Lower leg skin (tissue), 4 donors: ENCODE data around the gene VSTM4. TPM values are rescaled to one million over a fixed set of nuclear protein-coding genes. Genes with fewer than 3 reads are reported as not detected.

Source experiments
- DNase-seq, 2 donors: peaks; one replicate each; pipeline ENCODE4 v3.0.0-alpha.2; 2019; ENCODE audit warnings: low spot score in 2 of 2
- H3K4me3 ChIP-seq: fragments of 200-600 bp; sonication (generic); 2 replicates; pipeline ENCODE4 v1.5.1; 2017; ENCODE audit warnings: mild to moderate bottlenecking, low read depth; ENCODE audit not compliant: poor library complexity, severe bottlenecking
- CTCF ChIP-seq, 3 donors: fragments of 450-650 bp; IDR thresholded peaks; one replicate each; pipeline ENCODE4 v1.5.1; 2016; ENCODE audit warnings: antibody characterized with exemption in 3 of 3, mild to moderate bottlenecking in 3 of 3, moderate library complexity in 2 of 3
- POLR2A ChIP-seq, 2 donors: fragments of 450-650 bp; IDR thresholded peaks; one replicate each; pipeline ENCODE4 v1.6.1; 2016 to 2017; ENCODE audit warnings: antibody characterized with exemption in 2 of 2, mild to moderate bottlenecking in 1 of 2, moderate library complexity in 1 of 2
- WGBS, 2 donors: methylation state at CpG; one replicate each; pipeline ENCODE4 v1.1.5; 2018; 5-methylcytosine and 5-hydroxymethylcytosine counted together
- intact Hi-C: fragments of 100-400 bp; cut with DNase I; formaldehyde crosslinking; loops from one replicate; pipeline ENCODE4 v1.15.0; 2023; ENCODE audit warnings: low total_unique reads
- microRNA-seq, 2 donors: library from miRNA; unstranded; fragments of <30 nt; microRNA quantifications; one replicate each; pipeline ENCODE4, GENCODE V29; 2016; ENCODE audit warnings: borderline replicate concordance in 2 of 2, borderline number of aligned reads in 1 of 2
- total RNA-seq, 4 donors: library from RNA; depleted of rRNA; stranded (reverse); fragments of >200 nt; gene quantifications; one replicate each; pipeline ENCODE4 v1.1.0, GENCODE V29; 2016

VSTM4 gene
- total RNA-seq, 4 donors from 2014 or later, result 1.1 to 5.0 (median 3.3) TPM

- TF ChIP-seq POLR2A (IDR thresholded peaks at IDR 0.05), result no peak
- no peak for TF ChIP-seq CTCF (IDR thresholded peaks at IDR 0.05)
- 91 to 94% methylated on average over 4 of the region's 4 CpGs for WGBS, 2 donors
- no peak overlapping the region for H3K4me3 ChIP-seq
- DNase-seq, result no peak
- intact Hi-C loops, result no loop called here
Measured at GRCh38 chr10:48965460-48965859, 149.9 kb downstream of the VSTM4 start.

Small RNA genes within 50 kb of the gene (microRNA-seq; reads per million reads assigned to microRNA genes)
- gene MIR4294, result 0 reads per million in 2 donors

Other genes starting within 250 kb of the VSTM4 start
- not detected for gene LRRC18, start 175.7 kb downstream of the VSTM4 start, total RNA-seq
- gene FAM170B, start 18.5 kb upstream of the VSTM4 start, total RNA-seq, result not detected
- gene TMEM273, start 72.9 kb upstream of the VSTM4 start, total RNA-seq, result 10 to 100 TPM in 2 of 4 donors, 1 to 10 TPM in 2; 3.2 to 12.2 (median 7.1) TPM
- gene C10orf71, start 183.6 kb upstream of the VSTM4 start, total RNA-seq, result not detected